HCT116 (cell line): ENCODE data around the gene FAM81B. TPM values are rescaled to one million over a fixed set of nuclear protein-coding genes. Genes with fewer than 3 reads are reported as not detected.

ENCODE experiments used
- ATAC-seq: fragments of 200-7000 bp; cut with Tn5 transposase; 2 replicates; pipeline ENCODE4 v1.9.1; 2020; ENCODE audit warnings: mild to moderate bottlenecking, moderate library complexity
- BruUV-seq: library from RNA; stranded (reverse); fragments of 400-500 nt; replicated peaks from 2 replicates; lab custom pipeline; 2021; lab: Mats Ljungman, UMichigan
- CTCF ChIA-PET: fragments of 300-600 bp; sonication (Branson Sonifier 250); formaldehyde crosslinking; loops from one replicate; lab custom pipeline; 2021; ENCODE audit warnings: antibody characterized with exemption; lab: Charles Lee
- POLR2A ChIA-PET: fragments of 300-600, 350-600 bp; sonication (Branson Sonifier 250); formaldehyde crosslinking; loops from one replicate; lab custom pipeline; 2021; ENCODE audit warnings: antibody characterized with exemption; lab: Charles Lee
- RAD21 ChIA-PET, 2 experiments: fragments of 300-600 bp; sonication (Branson Sonifier 250); formaldehyde crosslinking; loops; one replicate each; lab custom pipeline; 2023; ENCODE audit warnings: low total read pairs in 2 of 2; ENCODE audit not compliant: uncharacterized antibody in 2 of 2, unreplicated experiment in 2 of 2, low non-redundant PET in 1 of 2; lab: Charles Lee
- DNase-seq: peaks from one replicate; pipeline ENCODE4 v3.0.0-alpha.2; 2010; ENCODE audit warnings: low read depth, low spot score
- H2AFZ ChIP-seq: fragments of 200-600 bp; shearing (Covaris generic), sonication (generic); 2 replicates; pipeline ENCODE4 v1.6.1; 2017; ENCODE audit warnings: low read depth, mixed run types, mixed read lengths, antibody characterized with exemption, low read length; ENCODE audit not compliant: poor library complexity, severe bottlenecking
- H3K27ac ChIP-seq: 2 replicates; pipeline ENCODE4 v1.5.1; 2012; ENCODE audit warnings: low read depth, low read length
- H3K27me3 ChIP-seq: fragments of 200-600 bp; sonication (generic); 2 replicates; pipeline ENCODE4 v1.6.1; 2016; ENCODE audit warnings: mixed run types, low read length, mixed read lengths; ENCODE audit not compliant: insufficient read depth
- H3K36me3 ChIP-seq, 2 experiments: fragments of 200-500 bp in 1 of 2; fragments of 200-600 bp in 1 of 2; sonication (Bioruptor generic) in 1 of 2; sonication (generic) in 1 of 2; 2 replicates each; pipeline versions ENCODE4 v1.5.1 to v1.6.1; 2014 to 2016; ENCODE audit warnings: low read length in 2 of 2, inconsistent platforms in 1 of 2, mixed read lengths in 1 of 2, mixed run types in 1 of 2; ENCODE audit not compliant: insufficient read depth in 2 of 2, control insufficient read depth in 1 of 2
- H3K4me1 ChIP-seq, 2 experiments: fragments of 200-600 bp in 1 of 2; sonication (generic) in 1 of 2; 2 replicates each; pipeline versions ENCODE4 v1.5.1 to v1.6.1; 2012 to 2017; ENCODE audit warnings: low read length in 2 of 2, inconsistent platforms in 1 of 2, mild to moderate bottlenecking in 1 of 2, mixed read lengths in 1 of 2, mixed run types in 1 of 2, moderate library complexity in 1 of 2; ENCODE audit not compliant: insufficient read depth in 2 of 2, control insufficient read depth in 1 of 2
- H3K4me2 ChIP-seq: fragments of 200-600 bp; sonication (generic); 2 replicates; pipeline ENCODE4 v1.6.1; 2017; ENCODE audit warnings: mixed run types, low read length, mixed read lengths
- H3K4me3 ChIP-seq, 2 experiments: fragments of 200-600 bp in 1 of 2; sonication (generic) in 1 of 2; replicated peaks in 1 of 2; 2 replicates each; pipeline ENCODE4 v1.5.1; 2011 to 2016; ENCODE audit warnings: low read length in 2 of 2, control low read depth in 1 of 2, low read depth in 1 of 2, mild to moderate bottlenecking in 1 of 2, mixed read lengths in 1 of 2, mixed run types in 1 of 2
- H3K79me2 ChIP-seq: fragments of 200-600 bp; sonication (generic); 2 replicates; pipeline ENCODE4 v1.6.1; 2017; ENCODE audit warnings: mild to moderate bottlenecking, mixed run types, low read length, moderate library complexity, mixed read lengths; ENCODE audit not compliant: insufficient read depth
- H3K9ac ChIP-seq: fragments of 200-600 bp; sonication (generic); 2 replicates; pipeline ENCODE4 v1.6.1; 2016; ENCODE audit warnings: low read length, mixed read lengths
- H3K9me2 ChIP-seq: fragments of 200-600 bp; sonication (generic), shearing (Covaris generic); 2 replicates; pipeline ENCODE4 v1.6.1; 2017; ENCODE audit warnings: mixed run types, mild to moderate bottlenecking, moderate library complexity; ENCODE audit not compliant: insufficient read depth
- H3K9me3 ChIP-seq, 2 experiments: fragments of 200-500 bp in 1 of 2; fragments of 200-600 bp in 1 of 2; sonication (Bioruptor generic) in 1 of 2; sonication (generic) in 1 of 2; 2 replicates each; pipeline ENCODE4 v1.6.1; 2014 to 2017; ENCODE audit warnings: low read length in 2 of 2, mixed read lengths in 2 of 2, inconsistent platforms in 1 of 2, low read depth in 1 of 2, mild to moderate bottlenecking in 1 of 2, mixed run types in 1 of 2, moderate library complexity in 1 of 2; ENCODE audit not compliant: control insufficient read depth in 1 of 2, insufficient read depth in 1 of 2
- H4K20me1 ChIP-seq: fragments of 200-600 bp; sonication (generic), shearing (Covaris generic); 2 replicates; pipeline ENCODE4 v1.6.1; 2017; ENCODE audit warnings: mixed run types, mild to moderate bottlenecking, moderate library complexity; ENCODE audit not compliant: insufficient read depth
- ATF3 ChIP-seq: IDR thresholded peaks from 2 replicates; pipeline ENCODE4 v1.6.1; 2012
- CBX3 ChIP-seq: IDR thresholded peaks from 2 replicates; pipeline ENCODE4 v1.6.1; 2012; ENCODE audit warnings: low read depth
- EGR1 ChIP-seq: IDR thresholded peaks from 2 replicates; pipeline ENCODE4 v1.6.1; 2012; ENCODE audit warnings: low read depth
- ELF1 ChIP-seq: IDR thresholded peaks from 2 replicates; pipeline ENCODE4 v1.6.1; 2012; ENCODE audit warnings: low read depth, borderline replicate concordance
- JUND ChIP-seq: IDR thresholded peaks from 2 replicates; pipeline ENCODE4 v1.6.1; 2012
- POLR2AphosphoS5 ChIP-seq: IDR thresholded peaks from 2 replicates; pipeline ENCODE4 v1.6.1; 2011; ENCODE audit warnings: mild to moderate bottlenecking, low read depth, low read length, moderate library complexity
- RAD21 ChIP-seq: IDR thresholded peaks from 2 replicates; pipeline ENCODE4 v1.6.1; 2012; ENCODE audit warnings: low read depth, mild to moderate bottlenecking
- SP1 ChIP-seq: IDR thresholded peaks from 2 replicates; pipeline ENCODE4 v1.6.1; 2012; ENCODE audit warnings: low read depth
- SRF ChIP-seq: IDR thresholded peaks from 2 replicates; pipeline ENCODE4 v1.6.1; 2012; ENCODE audit warnings: low read depth
- TCF7L2 ChIP-seq: IDR thresholded peaks from 2 replicates; pipeline ENCODE4 v1.7.0; 2011; ENCODE audit warnings: borderline replicate concordance, inconsistent platforms; ENCODE audit not compliant: insufficient read depth, insufficient read length; ENCODE audit errors: extremely low read depth
- YY1 ChIP-seq: IDR thresholded peaks from 2 replicates; pipeline ENCODE4 v1.6.1; 2011; ENCODE audit warnings: low read length, low read depth, moderate library complexity, mild to moderate bottlenecking; ENCODE audit not compliant: insufficient replicate concordance; ENCODE audit errors: extremely low read depth
- ZBTB33 ChIP-seq: IDR thresholded peaks from 2 replicates; pipeline ENCODE4 v1.6.1; 2011; ENCODE audit warnings: mild to moderate bottlenecking, low read length, moderate library complexity; ENCODE audit not compliant: insufficient replicate concordance; ENCODE audit errors: extremely low read depth
- ZFX ChIP-seq: fragments of 450-650 bp; IDR thresholded peaks from 2 replicates; pipeline ENCODE4 v1.6.1; 2017
- ZNF274 ChIP-seq: fragments of 200-500 bp; sonication (Bioruptor generic); IDR thresholded peaks from 2 replicates; pipeline ENCODE4 v1.6.1; 2014; ENCODE audit warnings: mild to moderate bottlenecking, low read depth, low read length, inconsistent platforms
- intact Hi-C: fragments of 100-400 bp; cut with micrococcal nuclease; formaldehyde crosslinking; loops from 2 replicates; pipeline ENCODE4 v1.10.0; 2022
- total RNA-seq: library from RNA; stranded (reverse); gene quantifications from one replicate; pipeline ENCODE4 v1.2.1, GENCODE V29; 2021; ENCODE audit not compliant: unreplicated experiment

Gene FAM81B
- total RNA-seq, 1 experiment from 2014 or later, result not detected

GRCh38 chr5:95424526-95424925 lies 33.4 kb downstream of the FAM81B start:
- H3K9ac ChIP-seq, result no peak overlapping the region
- no peak overlapping the region for H3K4me3 ChIP-seq
- H3K4me1 ChIP-seq, result no peaks in the 10 kb centered on the region
- DNase-seq, result no peak
- ChIA-PET CTCF (no interaction called here), RAD21 (no interaction called here), POLR2A (no interaction called here)
- H3K36me3 ChIP-seq, result no peaks in the 10 kb centered on the region
- no peak overlapping the region for H3K4me2 ChIP-seq
- H3K79me2 ChIP-seq, result no peaks in the 10 kb centered on the region
- no peaks in the 10 kb centered on the region for H3K9me3 ChIP-seq
- no peaks in the 10 kb centered on the region for H3K27me3 ChIP-seq
- TF ChIP-seq ATF3 (no peak), JUND (no peak), ELF1 (no peak), SRF (no peak), ZNF274 (no peak), EGR1 (no peak), YY1 (no peak), POLR2AphosphoS5 (no peak), RAD21 (no peak), CBX3 (no peak), ZFX (no peak), TCF7L2 (no peak), SP1 (no peak), ZBTB33 (no peak)
- no peak overlapping the region for H3K27ac ChIP-seq
- no peaks in the 10 kb centered on the region for H4K20me1 ChIP-seq
- H2AFZ ChIP-seq, result no peak overlapping the region
- ATAC-seq, result no peak
- BruUV-seq, result no TSS peak
- no peaks in the 10 kb centered on the region for H3K9me2 ChIP-seq
- intact Hi-C loops, result no loop called here
